NOMO-1 (cell line): ENCODE results near the gene RFX3.

Source experiments
- DNase-seq, 2 experiments: peaks; one replicate each; lab custom pipeline; 2025; ENCODE audit not compliant: unreplicated experiment in 2 of 2; lab: John Stamatoyannopoulos, UW

RFX3 gene

DNA sequence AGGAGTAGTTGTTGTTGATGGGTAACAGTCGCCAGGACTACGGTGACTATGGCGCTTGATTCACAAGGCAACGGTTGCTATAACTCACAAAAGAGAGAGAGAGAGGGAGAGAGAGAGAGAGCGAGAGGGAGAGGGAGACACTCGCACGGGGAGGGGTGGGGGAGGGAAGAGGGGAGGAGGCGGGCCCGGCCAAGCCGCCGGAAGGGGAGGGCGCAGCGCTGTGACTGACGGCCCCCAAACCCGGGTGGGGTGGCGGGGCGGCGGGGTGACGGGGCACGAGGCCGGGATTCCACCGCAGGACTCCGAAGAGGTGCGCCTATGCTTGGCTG lies at the start of gene RFX3:
TSS of gene RFX3 (minus strand) at position 166 of the 329 bp plus-strand sequence. CDS start 130,413 bp downstream, outside the sequence.
- DNase-seq, result peak; percentile 53 to 62

DNA sequence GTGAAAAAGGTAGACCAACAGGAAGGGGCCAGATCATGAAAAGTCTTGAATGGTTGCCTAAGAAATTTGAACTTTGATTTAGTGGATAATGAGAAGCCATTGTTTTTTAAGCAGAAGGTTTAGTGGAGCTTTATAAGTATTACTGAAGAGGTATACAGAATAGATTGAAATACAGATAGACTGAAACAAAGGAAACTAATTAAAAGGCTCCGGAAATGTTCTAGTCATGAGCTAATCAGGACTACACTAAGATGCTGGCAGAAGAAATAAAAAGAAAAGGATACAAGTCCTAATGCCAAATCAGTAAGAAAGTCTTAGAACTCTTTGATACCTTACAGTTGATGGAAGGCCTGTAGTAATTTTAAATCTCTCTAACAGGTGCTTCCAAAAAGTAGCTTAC lies 45.7 kb upstream of the RFX3 start:
- DNase-seq, result no peak

DNA sequence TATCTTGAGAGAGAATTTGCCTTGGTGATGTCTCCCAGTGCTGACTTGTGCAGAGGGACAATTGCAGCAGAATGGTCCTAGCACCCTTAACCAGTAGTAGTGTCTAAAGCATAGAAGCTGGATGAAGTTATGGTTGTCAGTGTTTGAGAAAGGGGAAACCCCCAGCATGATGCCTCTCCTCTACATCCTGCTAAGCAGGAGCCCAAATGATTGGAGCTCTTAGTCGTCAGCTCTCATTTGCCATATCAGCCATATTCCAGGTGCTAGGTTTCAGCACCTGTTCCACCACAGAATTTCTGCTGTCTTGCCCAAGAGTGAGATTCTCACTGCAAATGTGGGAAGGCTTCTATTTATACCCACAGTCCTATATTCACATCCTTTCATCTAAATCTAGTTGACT lies 43.7 kb upstream of the RFX3 start:
- DNase-seq, result no peak

DNA sequence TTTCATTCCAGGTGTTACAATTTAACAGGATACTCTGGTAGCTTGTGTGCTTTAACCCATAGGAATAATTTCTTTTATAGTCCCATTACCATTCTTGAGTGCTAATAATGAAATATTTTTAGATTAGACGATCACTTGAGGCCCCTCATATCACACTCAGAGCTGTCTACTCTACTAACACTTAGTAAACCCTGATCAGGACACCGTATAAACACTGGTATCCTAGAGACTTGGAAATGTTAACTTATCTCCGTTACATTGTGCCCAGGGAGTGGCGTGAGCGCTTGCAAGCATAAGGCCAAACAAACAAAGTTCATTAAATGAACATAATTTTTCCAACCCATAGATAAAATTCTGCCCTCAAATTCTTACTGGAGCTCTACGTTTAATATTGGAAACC lies 42.2 kb upstream of the RFX3 start:
- no peak for DNase-seq

DNA sequence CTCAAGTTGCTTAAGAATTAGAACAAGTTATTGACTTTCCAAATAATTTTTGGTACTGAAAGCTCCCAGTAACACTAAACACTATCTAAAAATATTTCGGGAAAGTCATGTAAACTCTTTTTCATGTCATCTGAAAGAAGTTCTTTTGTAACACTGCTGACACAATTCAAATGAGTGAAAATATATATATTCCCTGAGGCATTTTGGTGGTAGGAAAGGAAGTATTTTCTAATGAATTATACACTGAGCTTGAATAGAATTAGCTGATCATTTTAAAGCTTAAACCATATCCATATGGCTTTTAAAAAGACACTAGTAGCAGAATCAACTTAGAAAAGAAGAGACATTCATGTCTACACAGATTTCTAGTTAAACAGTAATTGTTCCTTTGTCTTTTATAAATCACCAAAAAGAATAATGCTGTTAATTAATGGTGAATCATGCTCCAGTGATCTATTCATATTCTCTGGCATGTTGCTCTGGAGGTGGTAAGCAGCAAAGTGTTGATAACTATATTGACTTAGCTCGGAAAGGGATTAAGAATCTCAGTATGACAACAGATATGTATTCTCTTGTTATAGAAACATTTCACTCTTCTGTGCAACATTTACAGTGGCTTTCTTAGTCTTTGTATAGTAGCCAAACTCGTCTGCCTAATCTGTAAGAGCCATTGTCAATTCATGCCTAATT lies 27.4 kb upstream of the RFX3 start:
- DNase-seq, result no peak

DNA sequence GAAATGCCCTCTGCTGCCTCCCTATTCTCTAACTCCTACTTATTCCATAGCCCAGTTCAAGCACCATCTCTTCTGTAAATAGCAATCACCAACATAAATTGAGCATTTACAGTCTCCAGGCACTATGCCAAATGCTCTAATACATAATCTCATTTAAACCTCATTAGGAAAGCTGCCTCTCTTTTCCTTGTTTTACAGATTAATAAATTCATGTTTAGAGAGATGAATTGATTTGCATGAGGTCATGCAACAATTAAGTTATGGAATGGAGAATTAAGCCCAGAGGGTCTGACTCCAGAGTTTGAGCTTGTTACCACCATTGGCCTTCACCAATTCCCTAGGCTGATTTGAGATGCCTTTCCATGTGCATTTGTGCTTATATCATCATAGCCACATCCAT lies 23.4 kb upstream of the RFX3 start:
- no peak for DNase-seq

DNA sequence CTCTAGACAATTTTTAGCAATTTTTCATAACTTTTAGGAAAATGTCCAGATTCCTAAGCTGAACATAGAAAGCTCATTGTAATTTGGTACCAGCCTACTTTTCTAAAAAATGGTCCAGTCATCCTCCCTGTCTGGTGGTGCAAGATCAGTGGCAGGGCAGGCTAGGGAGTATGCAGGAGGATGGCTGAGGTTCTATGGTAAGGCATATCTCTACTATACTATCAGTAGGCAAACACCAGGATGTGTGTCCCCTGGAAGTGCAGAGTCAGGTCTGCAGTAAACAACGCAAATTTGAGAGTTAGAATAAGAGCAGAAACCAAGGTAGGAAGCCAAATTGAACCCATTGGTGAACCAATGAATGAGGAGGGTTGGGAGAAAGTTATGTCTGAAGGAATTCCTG lies 22.8 kb upstream of the RFX3 start:
- DNase-seq, result no peak

DNA sequence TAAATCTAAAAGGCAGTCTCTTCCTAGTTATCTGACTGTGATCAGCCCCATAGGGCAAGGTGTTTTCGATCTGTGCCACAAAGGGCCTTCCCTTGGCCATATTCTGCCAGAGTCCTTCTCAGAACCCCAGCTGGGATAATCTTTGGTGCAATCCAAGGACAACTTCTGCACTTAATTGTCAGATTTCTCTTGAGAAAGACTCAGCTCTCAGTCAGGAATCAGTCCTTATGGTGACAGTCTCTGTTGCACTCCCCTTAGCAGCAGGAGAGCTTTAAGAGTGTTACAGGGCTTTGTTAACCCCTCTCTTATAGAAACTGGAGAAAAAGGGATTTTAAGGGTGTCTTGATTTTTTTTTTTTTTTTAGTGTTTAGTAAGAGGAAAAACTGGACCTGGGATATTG lies 15.4 kb upstream of the RFX3 start:
- DNase-seq, result no peak

DNA sequence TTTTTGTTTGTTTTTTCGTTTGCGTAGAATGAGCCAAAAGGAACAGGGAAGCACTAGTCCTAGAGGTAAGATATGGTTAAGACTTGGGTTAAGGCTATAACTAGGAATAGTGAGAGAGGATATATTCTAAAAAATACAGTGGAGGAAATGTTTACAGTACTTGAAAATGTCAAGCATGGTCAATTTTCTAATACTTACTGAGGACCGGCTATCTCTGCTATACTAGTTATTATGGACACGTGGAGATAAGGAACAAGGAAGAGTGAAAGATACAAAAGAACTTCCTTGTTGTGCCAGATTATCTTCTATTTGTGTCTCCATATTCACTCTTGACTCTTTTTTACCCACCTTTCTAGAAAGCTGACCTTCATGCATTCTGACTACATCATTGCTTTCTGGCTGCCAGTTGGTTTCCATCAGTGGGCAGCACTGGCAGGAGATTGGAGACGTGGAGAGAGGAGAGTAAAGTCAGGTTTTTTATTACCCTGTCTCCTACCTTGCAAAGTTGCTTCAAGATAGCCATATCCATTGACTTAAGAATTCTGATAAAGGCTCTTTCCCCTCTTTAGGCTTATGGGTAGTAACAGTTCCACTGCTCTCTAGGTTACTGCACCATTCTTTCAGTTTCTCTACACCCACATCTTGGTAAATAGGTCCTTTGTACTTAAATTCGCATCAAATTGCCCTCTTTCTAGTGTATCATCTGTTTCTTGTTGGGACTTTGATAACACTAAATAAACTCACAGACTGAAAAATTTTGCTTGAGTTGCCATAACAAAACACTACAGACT lies 9.0 kb upstream of the RFX3 start:
- DNase-seq, result no peak

DNA sequence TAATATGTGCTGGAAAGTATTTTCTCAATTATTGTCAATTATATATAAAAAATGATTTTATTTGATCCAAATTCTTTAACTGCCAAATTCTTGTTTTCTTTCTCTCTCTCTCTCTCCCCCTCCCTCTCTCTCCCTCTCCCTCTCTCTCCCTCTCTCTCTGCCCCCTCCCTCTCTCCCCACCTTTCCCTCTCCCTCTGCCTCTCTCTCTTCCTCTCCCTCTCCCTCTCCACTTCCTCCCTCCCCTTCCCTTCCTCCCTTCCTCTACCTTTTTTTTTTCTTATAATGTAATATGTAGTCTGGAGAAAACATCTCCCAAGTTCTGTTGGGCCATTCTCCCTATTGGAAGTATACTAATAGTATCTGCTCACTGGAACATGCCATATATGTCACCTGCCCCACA lies 6.4 kb upstream of the RFX3 start:
- no peak for DNase-seq

DNA sequence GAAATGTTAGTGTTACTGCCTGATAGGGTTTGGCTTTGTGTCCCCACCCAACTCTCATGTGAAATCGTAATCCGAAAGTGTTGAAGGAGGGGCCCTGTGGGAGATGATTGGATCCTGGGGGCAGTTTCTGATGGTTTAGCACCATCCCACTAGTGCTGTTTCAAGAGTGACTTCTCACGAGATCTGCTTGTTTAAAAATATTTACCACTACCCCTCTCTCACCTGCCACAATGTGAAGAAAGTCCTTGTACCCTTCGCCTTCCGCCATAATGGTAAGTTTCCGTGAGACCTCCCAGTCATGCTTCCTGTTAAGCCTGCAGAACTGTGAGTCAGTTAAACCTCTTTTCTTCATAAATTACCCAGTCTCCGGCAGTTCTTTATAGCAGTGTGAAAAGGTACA lies 2.6 kb upstream of the RFX3 start:
- DNase-seq, result peak; percentile 4 to 53

DNA sequence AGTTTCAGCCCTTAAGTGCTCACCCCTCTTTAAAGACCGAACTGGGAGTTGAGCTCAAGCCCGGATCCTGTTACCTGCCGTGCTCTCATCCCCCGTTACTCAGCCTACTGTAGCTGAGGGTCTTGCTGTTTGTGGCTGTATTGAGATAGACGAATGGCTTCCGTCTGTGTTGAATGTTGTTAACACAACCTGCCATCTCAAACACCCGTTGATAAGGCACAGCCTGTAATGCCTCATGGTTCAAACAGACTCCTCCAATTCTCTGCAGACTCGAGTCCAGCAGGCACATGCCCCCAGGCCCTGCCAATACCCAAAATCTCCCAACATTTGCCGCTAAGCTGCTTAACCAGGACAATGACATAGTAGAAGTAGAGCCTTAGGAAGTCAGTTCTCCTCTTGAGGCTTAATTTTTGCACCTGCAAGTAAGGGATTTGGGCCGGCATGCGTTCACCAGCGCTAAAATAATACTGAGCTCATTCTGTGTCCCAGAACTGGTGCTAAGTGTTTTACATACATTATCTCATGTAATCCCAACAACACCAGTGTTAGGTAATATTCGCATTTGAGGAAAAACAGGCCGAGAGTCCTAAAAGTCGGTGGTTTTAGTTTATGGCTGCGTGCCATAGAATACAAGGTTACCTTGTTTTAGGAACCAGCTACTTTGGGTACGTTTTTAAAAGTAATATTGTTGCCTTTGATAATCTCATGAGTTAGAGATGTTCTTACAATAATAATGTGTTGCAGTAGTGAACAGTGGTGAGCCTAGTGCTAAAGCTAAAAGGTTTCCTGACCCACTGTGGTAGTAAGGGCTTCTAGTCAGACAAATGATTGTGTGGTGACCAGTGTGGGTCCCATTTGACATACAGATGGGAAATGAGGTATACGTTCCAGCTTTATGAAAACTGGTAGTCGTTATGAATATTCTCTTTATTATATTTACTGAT lies 1.5 kb upstream of the RFX3 start:
- DNase-seq, result peak in 1 of 2 experiments; percentile 17

DNA sequence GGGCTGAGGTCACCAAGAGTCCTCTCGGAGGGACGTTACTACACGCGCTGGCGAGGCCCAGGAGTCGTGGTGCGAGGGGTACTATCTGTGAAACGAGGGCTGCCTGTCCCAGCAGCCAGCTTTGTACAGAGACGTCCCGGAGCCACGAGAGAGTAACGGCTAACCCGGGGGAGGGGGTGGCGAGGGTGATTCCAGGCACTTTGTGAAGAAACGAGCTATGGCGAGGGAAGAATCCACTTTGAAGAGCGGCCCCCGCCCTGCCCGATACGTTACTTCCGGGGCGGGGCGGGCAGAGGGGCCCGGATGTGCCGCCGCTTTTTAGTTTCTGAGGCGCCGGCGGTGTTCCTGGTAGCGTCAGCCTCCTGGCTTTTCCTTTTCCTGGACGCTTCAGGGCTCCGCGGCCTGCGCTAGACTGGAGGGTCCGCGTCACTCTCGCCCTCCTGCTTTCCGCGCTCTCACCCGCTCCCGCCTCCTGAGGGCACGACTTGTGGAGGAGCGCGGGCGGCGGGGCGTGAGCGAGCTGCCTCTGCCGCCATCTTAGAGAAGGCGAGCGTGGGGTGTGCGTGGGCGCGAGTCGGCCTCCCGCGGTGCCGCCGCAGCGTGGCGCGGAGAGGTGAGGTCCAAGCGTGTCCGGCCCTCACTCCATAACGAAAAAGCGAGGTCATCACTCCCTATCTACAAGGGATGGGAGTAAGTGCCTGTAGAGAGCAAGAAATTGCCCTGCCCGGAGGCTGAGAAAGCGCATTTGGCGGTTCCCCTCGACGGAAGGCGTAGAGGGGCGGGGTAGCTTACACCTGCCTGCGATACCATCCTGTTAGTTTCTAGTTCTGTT lies 580 bp upstream of the RFX3 start:
- DNase-seq, result peak; percentile 23 to 70

DNA sequence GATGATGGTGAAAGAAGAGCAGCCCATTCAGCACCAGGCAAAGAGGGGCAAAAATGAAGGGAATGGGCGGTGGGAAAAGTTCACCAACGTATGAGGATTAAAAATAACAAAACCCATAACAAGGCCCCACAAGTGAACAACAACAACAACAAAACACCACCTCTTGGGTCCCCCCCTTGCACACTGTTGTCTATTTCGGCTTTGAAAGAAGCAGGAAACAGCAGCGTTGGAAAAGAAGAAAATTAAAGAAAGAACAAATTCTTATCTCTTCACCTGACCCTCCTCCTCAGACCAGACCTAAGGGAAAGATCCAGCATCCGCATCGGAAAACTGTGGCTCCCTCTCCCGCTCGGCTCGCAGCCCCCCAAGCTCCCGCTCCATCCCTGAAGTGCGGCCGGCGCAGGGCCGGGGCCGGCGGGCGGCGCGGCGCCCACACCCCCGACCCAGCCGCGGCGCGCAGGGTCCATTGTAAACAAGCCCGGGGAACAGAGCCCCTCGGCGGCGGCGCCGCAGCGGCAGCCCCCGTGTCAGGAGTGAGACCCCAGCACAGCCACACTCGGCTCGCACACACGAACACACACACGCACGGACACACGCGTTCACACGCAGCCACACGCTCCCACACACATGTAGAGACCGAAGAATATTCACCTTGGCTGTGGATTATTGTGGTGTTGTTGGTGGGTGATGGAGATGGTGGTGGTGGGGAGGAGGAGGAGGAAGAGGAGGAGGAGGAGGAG lies 535 bp downstream of the RFX3 start:
- DNase-seq, result no peak

DNA sequence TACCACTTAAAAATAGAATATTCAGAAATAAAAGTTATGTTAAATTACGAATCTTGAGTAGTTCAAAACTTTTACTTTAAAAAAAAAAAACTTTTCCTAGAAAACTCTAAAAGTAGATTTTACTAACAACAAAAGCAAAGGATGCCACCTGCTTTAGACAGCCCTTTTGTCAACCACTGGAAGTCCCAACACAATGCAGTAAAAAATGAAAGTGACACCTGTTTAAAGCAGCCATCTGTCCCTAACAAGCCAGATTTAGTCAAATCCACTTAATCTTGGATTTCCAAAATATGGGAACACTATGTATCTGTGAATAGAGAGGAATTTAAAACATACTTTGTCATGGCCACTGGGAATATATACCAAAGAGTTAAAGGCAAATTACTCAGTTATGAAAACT lies 3.8 kb downstream of the RFX3 start:
- no peak for DNase-seq

DNA sequence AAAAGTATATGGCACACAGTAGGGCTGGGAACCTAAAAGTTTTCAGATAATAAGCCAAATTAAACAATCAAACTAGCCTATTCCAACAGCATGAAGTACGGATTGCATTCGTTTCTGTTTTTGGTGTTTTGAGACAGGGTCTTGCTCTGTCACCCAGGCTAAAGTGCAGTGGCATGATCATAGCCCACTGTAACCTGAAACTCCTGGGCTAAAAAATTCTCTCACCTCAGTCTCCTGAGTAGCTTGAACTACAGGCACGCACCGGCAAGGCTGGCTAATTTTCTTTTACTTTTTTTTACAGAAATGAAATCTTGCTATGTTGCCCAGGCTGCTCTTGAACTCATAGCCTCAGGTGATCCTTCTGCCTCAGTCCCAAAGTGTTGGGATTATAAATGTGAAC lies 5.2 kb downstream of the RFX3 start:
- DNase-seq, result no peak

DNA sequence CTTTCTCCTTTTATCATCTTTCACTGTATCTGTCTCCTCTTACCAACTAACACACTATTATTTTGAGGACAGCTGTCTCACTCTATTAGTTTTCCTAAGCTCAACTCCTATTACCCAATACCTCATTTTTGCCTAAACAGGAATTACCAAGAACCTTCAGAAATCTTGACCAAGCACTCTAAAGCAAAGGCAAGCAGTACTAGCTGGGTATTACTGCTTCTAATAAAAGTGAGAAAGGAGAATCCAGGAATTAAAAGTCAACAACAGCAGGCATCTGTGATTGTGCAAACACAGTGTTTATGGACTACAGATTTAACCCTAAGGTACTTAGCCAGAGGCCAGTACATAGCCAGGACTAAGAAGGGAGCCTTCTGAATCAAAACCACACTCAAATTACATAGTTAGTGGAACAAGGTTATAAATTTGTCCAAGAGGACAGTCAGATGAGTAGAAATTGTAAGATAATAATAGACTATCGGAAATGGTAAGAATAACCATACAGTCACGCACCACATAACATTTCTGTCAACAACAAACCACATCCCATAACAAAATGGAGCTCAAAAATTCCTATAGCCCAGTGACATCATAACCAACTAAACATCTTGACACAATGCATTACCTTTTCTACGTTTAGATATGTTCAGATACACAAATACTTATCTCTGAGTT lies 8.3 kb downstream of the RFX3 start:
- no peak for DNase-seq

DNA sequence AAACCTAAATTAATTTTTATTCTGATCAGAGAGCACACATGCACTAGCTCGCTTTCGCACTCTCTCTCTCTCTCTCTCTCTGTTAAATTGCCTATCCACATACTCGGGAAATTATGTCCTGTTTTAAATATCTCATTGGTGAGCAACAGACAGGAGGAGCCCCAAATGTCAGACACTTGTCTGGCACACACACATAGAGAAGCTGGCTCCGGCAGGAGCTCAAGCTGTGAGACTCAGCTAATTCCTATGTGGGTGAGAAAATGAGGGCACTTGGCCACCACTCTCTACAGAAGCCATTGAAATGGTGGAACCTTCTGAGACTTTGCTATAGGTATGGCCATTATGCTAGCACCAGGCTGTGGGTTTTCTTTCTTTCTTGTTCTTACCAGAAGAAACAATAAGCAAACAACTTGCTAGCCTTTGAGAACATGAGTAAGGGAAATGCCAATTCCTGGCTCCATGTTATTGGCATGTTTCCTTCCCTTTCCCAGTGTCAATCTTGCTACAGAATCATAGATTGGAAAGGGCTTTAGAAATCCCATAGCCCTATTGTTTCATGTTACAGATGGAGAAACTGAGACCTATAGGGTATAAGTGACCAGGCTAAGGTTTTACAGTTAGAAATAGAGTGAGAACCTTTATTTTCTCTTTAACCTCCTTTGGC lies 9.0 kb downstream of the RFX3 start:
- no peak for DNase-seq

DNA sequence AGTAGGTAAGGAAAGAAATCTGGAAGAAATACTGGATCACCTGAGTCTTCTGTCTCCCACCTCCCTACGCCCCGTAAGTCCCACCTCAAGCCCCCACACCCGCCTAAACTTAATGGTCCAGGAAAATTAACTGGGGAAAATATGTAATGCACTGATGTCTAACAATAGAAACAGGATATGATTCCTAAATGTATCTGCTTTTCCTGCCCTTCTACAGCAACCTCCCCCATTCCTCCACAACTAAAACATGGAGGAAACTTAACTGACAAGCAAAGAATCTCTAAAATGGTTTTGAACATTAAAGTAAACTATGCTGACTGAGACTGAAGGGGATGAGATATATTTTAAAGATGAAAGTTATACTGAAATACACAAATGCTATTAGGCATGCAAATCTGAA lies 10.4 kb downstream of the RFX3 start:
- DNase-seq, result no peak
